ENCODE results near the gene BABAM2. TPM values are rescaled to one million over a fixed set of nuclear protein-coding genes. Genes with fewer than 3 reads are reported as not detected.

BABAM2 gene
- polyA plus RNA-seq, 3 donors = 33.2 to 52.8 (median 49.3) TPM

- peaks cover 0 to 4% (median 0%) of the 10 kb centered on the region in 7 donors for H3K9me3 Mint-ChIP-seq
- no peak overlapping the region for H3K4me3 Mint-ChIP-seq
- no peak overlapping the region for H2AFZ ChIP-seq (ENCODE audit: insufficient read depth, low read depth, low read length, poor library complexity, severe bottlenecking)
- no peak overlapping the region for H3K9ac ChIP-seq (ENCODE audit: insufficient read depth, low read length, poor library complexity, severe bottlenecking)
- H4K20me1 ChIP-seq (ENCODE audit: insufficient read depth, low read length) = no peaks in the 10 kb centered on the region
- no peaks in the 10 kb centered on the region for H3K27me3 ChIP-seq (ENCODE audit: control insufficient read depth in 2 of 2, insufficient read depth in 2 of 2, low read length in 2 of 2)
- WGBS (ENCODE audit: insufficient coverage) = 95% methylated on average over 2 of the region's 6 CpGs
- no peaks in the 10 kb centered on the region for H3K9me3 ChIP-seq (replicated peaks in 1 of 2; ENCODE audit: control insufficient read depth in 1 of 2, insufficient read depth in 1 of 2, low read length in 2 of 2)
- no peaks in the 10 kb centered on the region for H3K79me2 ChIP-seq (ENCODE audit: insufficient read depth, low read length)
- peaks cover 18 to 25% of the 10 kb centered on the region in 2 donors for H3K4me1 ChIP-seq (ENCODE audit: control insufficient read depth in 1 of 2, insufficient read depth in 2 of 2, low read length in 2 of 2)
- intact Hi-C loops (cut with micrococcal nuclease) = loop anchor here in 1 of 2 donors (1.0 kb wide), 1 partner anchor 21 kb away; no protein-coding TSS in a partner anchor
- no peak overlapping the region for H3K27ac Mint-ChIP-seq
- no peak for DNase-seq
- TF ChIP-seq CTCF (IDR thresholded peaks at IDR 0.05) = no peak
- no peaks in the 10 kb centered on the region for H3K36me3 ChIP-seq (replicated peaks in 1 of 2; ENCODE audit: control insufficient read depth in 1 of 2, insufficient read depth in 2 of 2, low read length in 2 of 2)
- peaks cover 0 to 2% of the 10 kb centered on the region in 2 donors for H3K36me3 Mint-ChIP-seq
- peaks cover 3 to 6% (median 5%) of the 10 kb centered on the region in 3 donors for H3K27me3 Mint-ChIP-seq (ENCODE audit: low read depth in 3 of 3)
- H3K4me3 ChIP-seq (replicated peaks in 1 of 3; ENCODE audit: low read depth in 2 of 3, low read length in 3 of 3) = no peak overlapping the region
- H3K4me2 ChIP-seq (replicated peaks; ENCODE audit: extremely low read depth, low read length, poor library complexity, severe bottlenecking) = no peak overlapping the region
- peaks cover 22% of the 10 kb centered on the region for H3K4me1 Mint-ChIP-seq
- H3K27ac ChIP-seq (ENCODE audit: low read depth in 1 of 2, low read length in 2 of 2) = no peak overlapping the region
Measured at GRCh38 chr2:28387082-28387960, 496.8 kb downstream of the BABAM2 start.

Small RNAs within 50 kb of the gene (small RNA-seq; reads per million reads assigned to genes)
- gene MIR4263 (ENCODE audit: insufficient read length, low read depth) (not detected), gene RF02271 (ENCODE audit: insufficient read length, low read depth) (not detected)

Other genes with a start within 250 kb of the BABAM2 start
- gene SUPT7L, start 227.1 kb upstream of the BABAM2 start, polyA plus RNA-seq = 10 to 100 TPM; 10.7 to 59.0 (median 12.2) TPM
- 10 to 100 TPM; 12.7 to 24.9 (median 18.3) TPM for gene SLC4A1AP, start 226.8 kb upstream of the BABAM2 start, polyA plus RNA-seq
- 100 to 1,000 TPM in 2 of 3 donors, 10 to 100 TPM in 1; 67.4 to 341 (median 331) TPM for gene MRPL33, start 119.0 kb upstream of the BABAM2 start, polyA plus RNA-seq
- gene RBKS, start 342 bp upstream of the BABAM2 start, polyA plus RNA-seq = 10 to 100 TPM in 1 of 3 donors, 1 to 10 TPM in 2; 3.9 to 39.1 (median 4.3) TPM